Stimulated activated naive CD8-positive, alpha-beta T cell treated with anti-CD3 and anti-CD28 coated beads, Interleukin-15, amount 100 ng/mL, for 72 hours (primary cell): ENCODE results near the gene CASQ2.

Source experiments
- ATAC-seq: fragments of 150-1000 bp; cut with Tn5 transposase; 2 replicates; pipeline ENCODE4 v1.10.0; 2021; ENCODE audit warnings: mild to moderate bottlenecking, moderate library complexity
- DNase-seq, 2 donors: peaks; one replicate each; pipeline ENCODE4 v3.0.0; 2021 to 2022
- H3K27ac Mint-ChIP-seq, 2 donors: one replicate each; pipeline ENCODE4 v1.8.0; 2022; ENCODE audit warnings: mild to moderate bottlenecking in 2 of 2, mixed read lengths in 2 of 2, moderate library complexity in 2 of 2
- H3K27me3 Mint-ChIP-seq: one replicate; pipeline ENCODE4 v1.8.0; 2022; ENCODE audit warnings: mixed read lengths
- H3K4me1 Mint-ChIP-seq: one replicate; pipeline ENCODE4 v1.8.0; 2022; ENCODE audit warnings: mild to moderate bottlenecking, mixed read lengths
- H3K4me3 Mint-ChIP-seq, 2 donors: one replicate each; pipeline ENCODE4 v1.8.0; 2022; ENCODE audit warnings: mild to moderate bottlenecking in 2 of 2, mixed read lengths in 2 of 2, moderate library complexity in 1 of 2
- H3K9me3 Mint-ChIP-seq, 2 donors: one replicate each; pipeline ENCODE4 v1.8.0; 2022; ENCODE audit warnings: mixed read lengths in 2 of 2

CASQ2 gene

GRCh38 chr1:115726570-115726969, 41.9 kb downstream of the CASQ2 start:
- no peak overlapping the region for H3K27ac Mint-ChIP-seq
- H3K27me3 Mint-ChIP-seq = no peaks in the 10 kb centered on the region
- DNase-seq (no peak), ATAC-seq (no peak)
- no peak overlapping the region for H3K4me3 Mint-ChIP-seq
- H3K9me3 Mint-ChIP-seq = no peaks in the 10 kb centered on the region
- no peaks in the 10 kb centered on the region for H3K4me1 Mint-ChIP-seq

DNA sequence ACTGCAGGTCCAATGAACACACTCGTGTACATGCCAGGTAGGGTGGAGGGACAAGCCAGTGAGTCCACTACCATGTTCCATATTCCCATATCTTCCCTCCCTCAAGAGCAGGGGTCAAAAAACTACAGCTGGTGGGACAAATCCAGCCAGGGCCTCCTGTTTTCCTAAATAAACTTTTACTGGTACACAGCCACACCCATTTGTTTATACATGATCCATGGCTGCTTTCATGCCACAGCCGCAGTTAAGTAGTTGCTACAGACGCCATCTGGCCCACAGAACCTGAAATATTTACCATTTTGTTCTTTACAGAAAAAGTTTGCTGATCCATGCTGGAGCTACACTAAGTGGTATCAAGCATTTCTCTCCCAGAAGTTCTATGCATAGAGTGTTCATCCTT, 42.4 kb downstream of the CASQ2 start:
- no peak overlapping the region for H3K4me3 Mint-ChIP-seq

GRCh38 chr1:115725600-115725999, 42.9 kb downstream of the CASQ2 start:
- H3K27ac Mint-ChIP-seq = no peak overlapping the region
- no peaks in the 10 kb centered on the region for H3K9me3 Mint-ChIP-seq
- DNase-seq (no peak), ATAC-seq (no peak)
- no peaks in the 10 kb centered on the region for H3K27me3 Mint-ChIP-seq
- no peaks in the 10 kb centered on the region for H3K4me1 Mint-ChIP-seq
- H3K4me3 Mint-ChIP-seq = no peak overlapping the region

More for the DNA sequence above, 42.4 kb downstream of the CASQ2 start:
- H3K27me3 Mint-ChIP-seq = no peaks in the 10 kb centered on the region
- H3K4me1 Mint-ChIP-seq = no peaks in the 10 kb centered on the region
- H3K27ac Mint-ChIP-seq = no peak overlapping the region
- H3K9me3 Mint-ChIP-seq = no peaks in the 10 kb centered on the region
- DNase-seq = no peak
- no peak for ATAC-seq

GRCh38 chr1:115723756-115724155, 44.8 kb downstream of the CASQ2 start:
- H3K27me3 Mint-ChIP-seq = no peaks in the 10 kb centered on the region
- no peak overlapping the region for H3K4me3 Mint-ChIP-seq
- no peak overlapping the region for H3K27ac Mint-ChIP-seq
- ATAC-seq (no peak), DNase-seq (no peak)
- H3K9me3 Mint-ChIP-seq = no peaks in the 10 kb centered on the region
- no peaks in the 10 kb centered on the region for H3K4me1 Mint-ChIP-seq

- Mint-ChIP-seq H3K27ac (no peak overlapping the region), H3K4me1 (no peaks in the 10 kb centered on the region), H3K4me3 (no peak overlapping the region), H3K9me3 (no peaks in the 10 kb centered on the region), H3K27me3 (peaks cover 6% of the 10 kb centered on the region)
- no peak for ATAC-seq
- DNase-seq = no peak
Measured at GRCh38 chr1:115722221-115722620, 46.3 kb downstream of the CASQ2 start.

DNA sequence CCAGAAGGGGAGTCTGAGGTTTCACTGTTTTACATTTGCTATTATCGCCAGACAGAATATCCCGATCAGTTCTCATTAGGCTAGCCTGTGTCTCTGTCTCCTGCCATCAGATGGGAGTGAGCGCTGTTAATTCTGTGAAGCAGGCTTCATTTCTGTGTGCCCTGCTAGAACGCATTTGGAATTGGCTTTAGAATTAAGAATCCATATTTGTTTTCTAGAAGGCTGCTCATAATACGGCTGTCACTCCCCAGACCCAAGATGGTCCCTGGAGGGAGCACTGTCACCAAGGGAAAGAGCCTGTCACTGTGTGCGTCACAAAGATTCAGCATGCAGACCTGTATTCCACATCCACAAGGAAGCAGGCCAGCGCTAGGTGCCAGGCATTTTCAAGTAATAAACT, 49.2 kb downstream of the CASQ2 start:
- ATAC-seq = no peak
- peaks cover 9% of the 10 kb centered on the region for H3K27me3 Mint-ChIP-seq
- DNase-seq = no peak
- no peak overlapping the region for H3K4me3 Mint-ChIP-seq
- H3K9me3 Mint-ChIP-seq = no peaks in the 10 kb centered on the region
- no peaks in the 10 kb centered on the region for H3K4me1 Mint-ChIP-seq
- H3K27ac Mint-ChIP-seq = no peak overlapping the region

GRCh38 chr1:115718011-115718754, 50.3 kb downstream of the CASQ2 start:
- Mint-ChIP-seq H3K27me3 (peaks cover 9% of the 10 kb centered on the region), H3K4me3 (no peak overlapping the region), H3K4me1 (no peaks in the 10 kb centered on the region), H3K27ac (no peak overlapping the region), H3K9me3 (no peaks in the 10 kb centered on the region)
- DNase-seq (no peak), ATAC-seq (no peak)

- H3K27me3 Mint-ChIP-seq = peaks cover 9% of the 10 kb centered on the region
- ATAC-seq (no peak), DNase-seq (peak; percentile 21 to 22)
Measured at GRCh38 chr1:115717541-115717940, 51.0 kb downstream of the CASQ2 start.

GRCh38 chr1:115714572-115715141, 53.9 kb downstream of the CASQ2 start:
- no peaks in the 10 kb centered on the region for H3K9me3 Mint-ChIP-seq
- peaks cover 36% of the 10 kb centered on the region for H3K27me3 Mint-ChIP-seq
- no peaks in the 10 kb centered on the region for H3K4me1 Mint-ChIP-seq
- H3K4me3 Mint-ChIP-seq = no peak overlapping the region
- H3K27ac Mint-ChIP-seq = no peak overlapping the region
- ATAC-seq (no peak), DNase-seq (no peak)

More at GRCh38 chr1:115717541-115717940, 51.0 kb downstream of the CASQ2 start:
- no peaks in the 10 kb centered on the region for H3K4me1 Mint-ChIP-seq
- H3K27ac Mint-ChIP-seq = no peak overlapping the region
- no peaks in the 10 kb centered on the region for H3K9me3 Mint-ChIP-seq
- H3K4me3 Mint-ChIP-seq = no peak overlapping the region

DNA sequence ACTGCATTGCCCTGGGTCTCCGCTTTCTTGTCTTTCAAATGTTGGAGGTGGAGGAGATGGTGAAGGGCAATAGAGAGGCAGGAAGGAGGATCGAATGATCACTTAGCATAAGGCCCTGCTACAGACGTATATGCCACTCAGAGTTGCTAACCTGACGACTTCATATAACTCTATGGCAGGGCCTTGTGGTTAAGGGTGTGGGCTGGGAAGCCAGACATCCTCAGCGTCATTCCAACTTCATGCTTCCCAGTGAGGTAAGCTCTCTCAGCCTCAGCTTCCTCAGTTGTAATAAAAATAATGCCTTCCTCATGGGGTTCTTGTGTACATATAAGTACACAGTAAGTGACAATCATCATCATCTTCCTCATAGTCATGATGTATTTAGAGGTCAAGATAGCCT, 54.6 kb downstream of the CASQ2 start:
- no peak for DNase-seq
- H3K4me3 Mint-ChIP-seq = no peak overlapping the region
- no peak for ATAC-seq
- no peak overlapping the region for H3K27ac Mint-ChIP-seq
- no peaks in the 10 kb centered on the region for H3K4me1 Mint-ChIP-seq
- peaks cover 42% of the 10 kb centered on the region for H3K27me3 Mint-ChIP-seq
- H3K9me3 Mint-ChIP-seq = no peaks in the 10 kb centered on the region

DNA sequence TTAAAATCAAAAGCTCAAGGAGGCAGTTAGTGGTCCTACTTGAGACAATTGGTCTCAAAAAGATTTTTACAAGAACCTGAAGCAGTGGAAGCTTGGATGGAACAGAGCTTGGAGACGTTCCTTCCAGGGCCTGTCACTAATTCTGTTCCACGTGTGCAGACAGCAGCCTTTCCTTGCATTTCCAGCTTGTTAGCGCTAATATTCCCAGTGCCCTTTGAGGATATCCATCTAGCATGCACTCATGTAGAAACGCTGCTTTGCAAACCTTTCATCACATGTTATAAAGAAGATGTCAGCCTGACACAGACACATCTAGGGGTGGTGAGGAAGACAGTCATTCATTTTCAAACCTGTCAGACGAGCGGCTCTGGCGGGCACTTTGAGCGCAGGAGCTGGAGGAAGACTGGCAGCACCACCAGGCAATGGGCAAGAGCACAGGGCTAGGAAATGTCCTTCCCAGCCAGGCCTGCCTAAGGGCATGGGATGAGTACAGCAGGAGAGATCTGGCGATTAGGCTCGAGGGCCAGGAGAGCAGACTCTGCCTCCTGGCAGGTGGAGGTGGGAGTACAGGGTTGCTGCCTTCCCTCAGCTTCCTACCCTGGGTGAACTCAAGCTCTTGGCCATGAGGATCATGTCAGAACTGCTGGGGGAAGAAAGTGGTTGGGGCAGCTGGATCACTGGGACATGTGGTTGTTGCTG, 55.5 kb downstream of the CASQ2 start:
- peak; percentile 38 for ATAC-seq
- Mint-ChIP-seq H3K9me3 (no peaks in the 10 kb centered on the region), H3K27ac (no peak overlapping the region), H3K27me3 (peaks cover 42% of the 10 kb centered on the region), H3K4me3 (no peak overlapping the region), H3K4me1 (no peaks in the 10 kb centered on the region)
- no peak for DNase-seq

DNA sequence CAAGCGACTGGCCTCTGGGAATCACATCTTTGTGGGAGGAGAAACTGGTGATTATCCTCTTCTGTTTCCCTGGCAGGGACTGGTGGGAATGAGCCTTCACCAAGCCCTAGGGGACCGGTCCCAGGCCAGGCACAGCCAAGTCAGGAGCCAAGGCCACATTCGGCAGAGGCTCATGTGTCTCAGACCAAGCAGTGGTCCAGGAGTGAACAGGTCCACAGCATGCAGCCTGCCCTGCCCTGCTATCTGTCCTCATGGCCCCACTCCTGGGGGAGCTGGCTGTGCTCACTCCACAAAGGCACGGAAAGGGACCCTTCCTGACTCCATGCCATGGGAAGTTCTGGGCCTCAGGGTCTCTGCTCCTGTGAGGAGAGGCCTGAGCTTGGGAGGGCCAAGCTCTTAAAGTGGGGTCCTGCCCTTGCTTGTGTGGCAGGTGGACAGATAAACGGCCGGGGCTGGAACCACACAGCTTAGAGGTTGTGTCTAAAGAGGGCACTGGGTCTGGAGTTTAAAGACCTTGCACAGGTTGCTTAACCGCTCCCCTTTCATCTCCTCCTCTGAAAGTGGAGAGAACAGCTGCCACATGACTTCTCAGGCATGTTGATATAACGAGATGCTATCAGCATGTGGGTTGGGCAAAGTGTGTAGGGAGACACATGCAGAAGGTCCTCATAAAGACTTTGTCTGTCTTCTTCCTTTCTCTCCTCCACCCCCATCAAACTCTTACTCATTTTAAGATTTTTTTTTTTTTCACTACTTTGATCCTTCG, 57.5 kb downstream of the CASQ2 start:
- no peak for DNase-seq
- Mint-ChIP-seq H3K4me1 (no peaks in the 10 kb centered on the region), H3K27me3 (peaks cover 40% of the 10 kb centered on the region), H3K4me3 (no peak overlapping the region), H3K27ac (no peak overlapping the region), H3K9me3 (no peaks in the 10 kb centered on the region)
- no peak for ATAC-seq

DNA sequence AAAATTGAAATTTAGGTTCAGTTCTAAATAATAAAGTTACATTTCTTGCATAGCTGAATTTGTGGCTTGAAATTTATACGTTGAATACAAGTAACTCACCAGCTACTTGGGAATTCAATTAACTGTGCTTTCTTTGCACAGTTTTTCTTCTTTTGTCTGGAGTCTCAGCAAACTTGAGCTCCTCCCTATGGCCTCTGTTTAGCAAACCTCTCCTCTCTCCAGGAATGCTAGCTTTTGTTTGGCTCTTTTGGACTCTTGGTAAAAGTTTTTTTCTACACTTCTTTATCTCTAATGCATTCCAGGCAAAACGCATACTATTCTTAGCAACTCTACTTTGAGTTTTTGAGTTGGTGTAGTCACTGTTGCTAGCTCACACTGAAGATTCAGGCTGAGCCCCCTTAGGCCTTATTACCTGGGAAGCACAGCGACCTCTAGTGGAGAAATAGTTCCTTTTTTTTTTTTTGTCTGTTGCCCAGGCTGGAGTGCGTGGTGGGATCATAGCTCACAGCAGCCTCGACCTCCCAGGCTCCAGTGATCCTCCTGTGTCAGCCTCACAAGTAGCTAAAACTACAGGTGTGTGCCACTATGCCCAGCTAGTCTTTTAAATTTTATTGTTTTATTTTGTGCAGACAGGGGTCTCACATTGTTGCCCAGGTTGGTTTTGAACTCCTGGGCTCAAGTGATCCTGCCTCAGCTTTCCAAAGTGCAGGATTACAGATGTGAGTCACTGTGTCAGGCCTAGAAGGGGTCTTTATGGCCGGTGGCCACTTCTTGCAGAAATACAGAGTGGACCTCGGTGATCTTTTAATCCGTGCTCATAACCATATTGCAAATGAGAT, 61.7 kb downstream of the CASQ2 start:
- Mint-ChIP-seq H3K27ac (no peak overlapping the region), H3K9me3 (no peaks in the 10 kb centered on the region), H3K27me3 (peaks cover 34% of the 10 kb centered on the region), H3K4me3 (no peak overlapping the region), H3K4me1 (no peaks in the 10 kb centered on the region)
- DNase-seq (peak in 1 of 2 donors; percentile 19), ATAC-seq (no peak)

- Mint-ChIP-seq H3K9me3 (no peaks in the 10 kb centered on the region), H3K27me3 (peaks cover 26% of the 10 kb centered on the region), H3K27ac (no peak overlapping the region), H3K4me3 (no peak overlapping the region), H3K4me1 (no peaks in the 10 kb centered on the region)
- DNase-seq (no peak), ATAC-seq (no peak)
Measured at GRCh38 chr1:115705963-115706362, 62.6 kb downstream of the CASQ2 start.
